Stimulated activated CD8-positive, alpha-beta memory T cell treated with anti-CD3 and anti-CD28 coated beads, Interleukin-4, amount 100 ng/mL, for 4 hours (primary cell): Measurements from ENCODE around the gene SUN2.

Source experiments
- DNase-seq, 2 donors: peaks; one replicate each; pipeline ENCODE4 v3.0.0-alpha.2; 2020; ENCODE audit warnings: low read depth in 2 of 2, low spot score in 1 of 2

SUN2 gene

DNA sequence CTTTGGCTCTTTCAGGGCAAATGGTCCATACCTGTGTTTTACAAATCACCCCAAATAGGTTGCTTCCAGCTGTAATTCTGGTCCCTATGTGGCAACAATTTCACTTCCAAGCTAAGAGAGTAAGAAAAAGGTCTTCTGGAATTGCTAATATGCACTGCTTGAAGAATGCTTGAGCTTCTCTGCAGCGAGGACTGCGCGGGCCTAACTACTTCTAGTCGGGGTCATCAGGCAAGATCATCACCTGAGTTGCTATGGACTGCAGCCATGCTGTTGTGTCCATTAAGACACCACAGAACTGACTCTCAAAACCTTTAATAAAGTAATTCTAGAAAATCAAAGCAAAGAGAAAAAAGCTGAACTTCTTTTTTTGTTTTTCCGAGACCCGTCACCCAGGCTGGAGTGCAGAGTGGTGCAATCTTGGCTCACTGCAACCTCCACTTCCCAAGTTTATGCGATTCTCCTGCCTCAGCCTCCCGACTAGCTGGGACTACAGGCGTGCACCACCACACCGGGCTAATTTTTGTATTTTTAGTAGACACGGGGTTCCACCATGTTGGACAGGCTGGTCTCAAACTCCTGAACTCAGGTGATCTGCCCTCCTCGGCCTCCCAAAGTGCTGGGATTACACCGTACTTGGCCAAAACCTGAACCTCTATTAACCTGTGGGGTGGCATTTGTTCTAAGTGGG is 57.2 kb downstream of the SUN2 start:
- no peak for DNase-seq

DNA sequence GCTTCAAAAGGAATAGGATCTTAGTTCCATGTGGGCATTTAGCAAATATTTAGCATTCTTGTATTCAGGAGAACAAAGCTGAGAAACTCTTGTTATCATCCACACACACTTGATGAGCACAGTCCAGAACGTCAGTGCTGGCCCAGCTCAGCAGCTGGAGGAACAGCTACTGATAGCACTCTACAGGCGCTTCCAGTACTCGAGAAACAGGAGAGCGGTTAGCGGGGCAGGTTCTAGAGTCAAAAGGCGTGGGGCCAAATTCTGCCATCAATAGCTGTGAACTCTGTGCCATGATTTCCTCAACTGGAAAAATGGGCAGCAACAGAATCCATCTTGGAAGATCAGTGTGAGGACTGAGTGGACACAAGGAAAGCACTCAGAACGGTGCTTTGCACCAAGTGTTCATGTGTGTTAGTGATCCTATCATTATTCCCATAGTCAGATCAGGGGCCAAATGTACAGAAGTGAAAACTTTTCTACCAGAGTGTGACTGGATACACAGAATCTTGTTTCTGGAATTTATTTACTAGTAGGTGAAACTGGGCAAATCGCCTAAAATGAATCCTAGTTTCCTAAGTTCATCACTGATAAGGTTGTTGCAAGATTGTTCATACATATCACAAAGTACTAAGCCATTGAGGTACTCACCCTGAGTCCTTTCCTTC is 58.2 kb downstream of the SUN2 start:
- DNase-seq: no peak

DNA sequence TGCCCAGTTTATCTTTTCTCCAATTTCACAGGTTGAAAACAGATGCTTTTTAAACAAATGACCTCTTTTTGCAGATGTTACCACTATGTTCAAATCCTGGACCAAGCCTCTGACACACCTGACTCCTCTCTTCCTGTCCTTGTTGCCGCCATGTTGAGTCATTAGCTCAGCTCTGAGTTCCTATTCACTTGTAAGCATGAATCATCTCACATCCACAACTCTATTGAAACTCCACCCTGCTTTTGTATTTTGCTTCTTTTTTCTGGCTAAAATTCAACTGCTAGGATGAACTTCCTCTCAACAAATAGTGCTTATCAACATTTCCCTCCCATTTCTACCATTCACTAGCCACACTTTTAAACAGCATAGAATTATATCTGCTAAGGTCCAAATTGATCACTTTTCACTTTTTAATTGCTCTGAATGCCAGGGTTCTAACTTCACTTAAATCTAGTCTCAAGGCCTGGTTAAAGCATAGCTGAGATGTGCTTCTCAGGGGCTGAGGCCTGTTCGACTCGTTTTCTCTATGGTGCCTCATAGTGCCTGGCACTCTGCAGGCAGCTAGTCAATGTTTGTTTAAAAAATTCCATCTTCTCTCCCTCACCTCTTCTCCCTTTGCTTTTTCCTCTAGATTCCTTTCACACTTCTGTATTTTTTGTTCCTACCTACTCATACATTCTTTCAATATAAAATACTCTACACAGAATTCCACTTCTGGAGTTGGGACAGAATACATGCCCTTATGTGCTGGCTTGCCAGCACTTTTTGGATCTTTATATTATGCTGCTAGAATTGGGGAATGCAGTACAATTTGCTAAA is 59.0 kb downstream of the SUN2 start:
- no peak for DNase-seq

DNA sequence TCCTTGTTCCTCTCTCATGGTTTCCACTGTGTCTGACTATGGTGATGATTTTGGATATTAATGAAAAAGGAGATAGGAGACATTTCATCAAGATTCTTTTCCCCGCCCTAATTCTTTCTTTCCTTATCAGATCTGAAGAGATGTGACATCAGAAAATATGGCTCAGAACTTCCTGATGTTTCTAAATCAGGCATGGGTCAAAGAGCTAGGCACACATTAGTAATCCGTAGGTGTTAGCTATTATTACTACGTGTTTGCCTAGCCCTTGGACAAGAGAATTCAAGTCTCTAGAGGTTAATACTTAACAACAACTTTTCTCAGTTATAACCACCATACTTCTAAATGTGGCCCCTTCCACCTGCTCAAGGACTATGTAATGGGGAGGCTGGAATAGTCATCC is 60.9 kb downstream of the SUN2 start:
- no peak for DNase-seq

DNA sequence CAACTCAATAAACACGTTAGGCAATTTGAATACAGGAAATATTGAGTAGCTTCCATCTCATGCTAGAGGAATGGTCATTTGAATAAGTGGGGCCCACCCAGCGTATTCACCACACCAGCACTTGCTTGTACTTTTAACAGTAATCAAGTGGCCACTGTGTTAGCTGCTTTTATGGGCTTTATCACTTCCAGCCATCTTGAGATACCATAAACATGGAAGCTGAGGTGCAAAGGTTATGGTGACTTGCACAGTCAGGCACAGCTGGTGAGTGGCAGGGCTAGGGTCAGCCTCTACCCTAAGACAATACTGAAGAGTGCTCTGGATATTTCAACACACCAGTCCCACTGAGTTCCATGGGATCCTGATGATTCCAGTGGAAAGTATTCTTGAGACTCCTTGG is 61.7 kb downstream of the SUN2 start:
- no peak for DNase-seq

DNA sequence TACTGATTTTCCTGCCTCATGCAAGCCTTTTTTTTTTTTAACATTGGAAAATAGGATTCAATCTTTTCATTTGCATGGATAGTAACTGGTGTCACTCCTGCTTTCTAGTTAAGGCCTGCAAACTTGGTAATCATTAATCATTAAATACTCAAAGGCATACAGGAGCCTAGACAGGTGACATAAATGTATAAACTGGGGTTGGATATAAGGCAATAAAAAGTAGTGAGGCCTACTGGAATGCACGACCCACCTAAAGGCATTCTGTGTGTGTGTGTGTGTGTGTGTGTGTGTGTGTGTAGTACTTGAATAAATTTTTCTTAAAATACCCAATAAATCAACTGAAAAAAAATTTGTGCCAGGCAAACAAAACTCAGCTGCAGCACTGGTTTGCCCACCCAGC is 66.1 kb downstream of the SUN2 start:
- no peak for DNase-seq

DNA sequence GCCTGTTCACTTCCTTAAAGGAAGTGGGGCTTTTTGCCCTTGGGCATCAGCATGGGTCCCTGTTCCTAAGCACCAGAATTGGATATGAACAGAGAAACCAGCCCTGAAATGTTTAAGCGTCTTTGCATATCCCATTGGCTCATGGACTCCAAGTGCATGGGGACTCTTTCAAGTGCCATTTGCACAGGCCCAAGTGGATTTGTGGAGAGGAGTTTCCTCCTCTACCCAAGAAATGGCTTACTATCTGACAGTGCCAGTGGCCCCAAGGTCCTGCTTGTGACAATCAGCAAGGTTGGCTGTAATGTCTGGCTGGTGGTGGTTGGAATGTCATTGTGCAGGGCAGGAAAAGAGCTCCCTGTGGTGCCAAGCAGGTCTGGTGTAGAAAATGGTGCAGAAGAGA is 70.0 kb downstream of the SUN2 start:
- DNase-seq: no peak

DNA sequence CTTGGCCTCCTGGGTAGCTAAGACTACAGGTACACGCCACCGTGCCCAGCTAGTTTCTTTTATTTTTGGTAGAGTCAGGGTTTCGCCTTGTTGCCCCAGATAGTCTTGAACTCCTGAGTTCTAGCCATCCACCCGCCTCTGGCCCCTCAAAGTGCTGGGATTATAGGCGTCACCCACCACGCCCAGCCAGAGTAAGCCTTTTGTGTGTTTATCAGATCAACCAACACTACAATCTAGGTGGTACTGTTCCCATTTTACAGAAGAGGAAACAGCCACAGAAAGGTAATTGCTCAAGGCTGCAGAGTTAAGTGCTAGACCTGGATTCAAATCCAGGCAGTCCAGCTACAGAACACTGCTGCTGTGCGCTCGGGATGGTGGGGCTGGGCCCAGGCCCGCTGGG is 70.9 kb downstream of the SUN2 start:
- no peak for DNase-seq
